Mucosa of descending colon (tissue), 3 donors: ENCODE data around the gene ATP13A3. TPM values are rescaled to one million over a fixed set of nuclear protein-coding genes. Genes with fewer than 3 reads are reported as not detected.

Experiments used
- ATAC-seq: fragments of 200-7000 bp; cut with Tn5 transposase; one replicate; pipeline ENCODE4 v1.9.1; 2020; ENCODE audit warnings: mild to moderate bottlenecking, moderate library complexity
- DNase-seq, 3 donors: peaks; one replicate each; pipeline ENCODE4 v3.0.0-alpha.2; 2020
- H3K36me3 ChIP-seq: fragments of 200-600 bp; one replicate; pipeline ENCODE4 v1.8.0; 2021; ENCODE audit warnings: low read depth, mild to moderate bottlenecking
- H3K4me1 ChIP-seq: fragments of 200-600 bp; one replicate; pipeline ENCODE4 v1.8.0; 2021; ENCODE audit warnings: low read depth, mild to moderate bottlenecking
- H3K4me3 ChIP-seq: fragments of 200-600 bp; one replicate; pipeline ENCODE4 v1.8.0; 2021; ENCODE audit warnings: mild to moderate bottlenecking
- H3K9me3 ChIP-seq: fragments of 200-600 bp; one replicate; pipeline ENCODE4 v1.8.0; 2021; ENCODE audit warnings: mild to moderate bottlenecking
- intact Hi-C, 2 donors: fragments of 100-400 bp; cut with DNase I in 1 of 2; cut with micrococcal nuclease in 1 of 2; formaldehyde crosslinking; loops; one replicate each; pipeline versions ENCODE4 v1.11.0 to v1.11.1; 2022; cut with DNase I, micrococcal nuclease
- total RNA-seq, 3 donors: library from RNA; stranded (reverse); fragmentation: NEBNext Ultra II Directional in 2 of 3; extraction: Animal tissue kit (Norgen Biotek cat#: 25700) in 2 of 3; gene quantifications; one replicate each; pipeline versions ENCODE4 v1.2.1 to v1.2.4, GENCODE V29; 2021 to 2023
- TF ChIP-seq, protein P1 (sequence below): fragments of 200-600 bp; IDR thresholded peaks from one replicate; pipeline ENCODE4 v1.8.0; 2022; ENCODE audit warnings: antibody characterized with exemption, mild to moderate bottlenecking
- donor health status: DM: no; HTN: no; CAD: no; lungs with moderate emphysema.
- donor health status: DM: no; HTN: no; CAD: no.
- donor health status: DM: no; HTN: yes; CAD: no.

The ATP13A3 gene
- total RNA-seq, 3 donors from 2014 or later, result 76.2 to 96.1 (median 83.9) TPM

GRCh38 chr3:194355379-194355778, 131.4 kb downstream of the ATP13A3 start:
- TF ChIP-seq, protein P1, sequence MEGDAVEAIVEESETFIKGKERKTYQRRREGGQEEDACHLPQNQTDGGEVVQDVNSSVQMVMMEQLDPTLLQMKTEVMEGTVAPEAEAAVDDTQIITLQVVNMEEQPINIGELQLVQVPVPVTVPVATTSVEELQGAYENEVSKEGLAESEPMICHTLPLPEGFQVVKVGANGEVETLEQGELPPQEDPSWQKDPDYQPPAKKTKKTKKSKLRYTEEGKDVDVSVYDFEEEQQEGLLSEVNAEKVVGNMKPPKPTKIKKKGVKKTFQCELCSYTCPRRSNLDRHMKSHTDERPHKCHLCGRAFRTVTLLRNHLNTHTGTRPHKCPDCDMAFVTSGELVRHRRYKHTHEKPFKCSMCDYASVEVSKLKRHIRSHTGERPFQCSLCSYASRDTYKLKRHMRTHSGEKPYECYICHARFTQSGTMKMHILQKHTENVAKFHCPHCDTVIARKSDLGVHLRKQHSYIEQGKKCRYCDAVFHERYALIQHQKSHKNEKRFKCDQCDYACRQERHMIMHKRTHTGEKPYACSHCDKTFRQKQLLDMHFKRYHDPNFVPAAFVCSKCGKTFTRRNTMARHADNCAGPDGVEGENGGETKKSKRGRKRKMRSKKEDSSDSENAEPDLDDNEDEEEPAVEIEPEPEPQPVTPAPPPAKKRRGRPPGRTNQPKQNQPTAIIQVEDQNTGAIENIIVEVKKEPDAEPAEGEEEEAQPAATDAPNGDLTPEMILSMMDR, result no peak
- intact Hi-C loops, result no loop called here
- DNase-seq (no peak), ATAC-seq (no peak)
- Histone ChIP-seq H3K36me3 (no peaks in the 10 kb centered on the region), H3K9me3 (no peaks in the 10 kb centered on the region), H3K4me3 (no peak overlapping the region), H3K4me1 (no peaks in the 10 kb centered on the region)

DNA sequence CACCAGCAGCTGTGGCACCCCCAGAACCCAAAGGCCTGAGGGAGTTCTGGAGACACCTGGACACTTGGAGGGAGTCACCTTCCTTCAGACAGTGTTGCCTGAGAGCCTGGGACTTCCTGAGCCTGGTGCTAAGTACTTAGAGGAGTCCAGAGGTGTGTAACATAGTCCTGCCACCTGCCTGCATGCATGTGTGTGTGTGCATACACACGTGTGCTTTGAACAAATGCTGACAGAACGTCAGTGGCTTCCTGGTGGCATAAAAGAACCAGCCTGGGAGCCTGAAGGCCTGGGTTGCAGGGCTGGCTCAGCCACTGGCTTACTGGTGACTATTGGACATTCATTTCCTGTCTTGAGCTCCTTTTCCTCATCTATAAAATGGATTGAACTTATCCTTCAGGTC, 132.5 kb downstream of the ATP13A3 start:
- Histone ChIP-seq H3K4me1 (no peaks in the 10 kb centered on the region), H3K9me3 (no peaks in the 10 kb centered on the region), H3K36me3 (no peaks in the 10 kb centered on the region), H3K4me3 (no peak overlapping the region)
- intact Hi-C loops, result no loop called here
- DNase-seq, result no peak
- peak; percentile 34 for ATAC-seq
- TF ChIP-seq, protein P1, result no peak

Other genes starting within 250 kb of the ATP13A3 start
- gene CPN2, start 135.7 kb downstream of the ATP13A3 start, total RNA-seq, result under 1 TPM in 1 of 3 donors, not detected in 2; 0.14 TPM
- gene LRRC15, start 117.3 kb downstream of the ATP13A3 start, total RNA-seq, result 1 to 10 TPM in 1 of 3 donors, under 1 TPM in 2; 0.22 to 1.8 (median 0.29) TPM
- under 1 TPM in 2 of 3 donors, not detected in 1; 0.07 to 0.19 TPM for gene GP5, start 87.7 kb downstream of the ATP13A3 start, total RNA-seq
- 10 to 100 TPM; 30.9 to 59.3 (median 34.1) TPM for gene TMEM44, start 146.4 kb upstream of the ATP13A3 start, total RNA-seq
- gene LSG1, start 185.2 kb upstream of the ATP13A3 start, total RNA-seq, result 10 to 100 TPM; 34.0 to 35.6 (median 35.5) TPM
- 10 to 100 TPM; 12.7 to 87.8 (median 22.4) TPM for gene FAM43A, start 198.9 kb upstream of the ATP13A3 start, total RNA-seq